ENCODE results near the gene AUTS2.

Gene AUTS2

DNA sequence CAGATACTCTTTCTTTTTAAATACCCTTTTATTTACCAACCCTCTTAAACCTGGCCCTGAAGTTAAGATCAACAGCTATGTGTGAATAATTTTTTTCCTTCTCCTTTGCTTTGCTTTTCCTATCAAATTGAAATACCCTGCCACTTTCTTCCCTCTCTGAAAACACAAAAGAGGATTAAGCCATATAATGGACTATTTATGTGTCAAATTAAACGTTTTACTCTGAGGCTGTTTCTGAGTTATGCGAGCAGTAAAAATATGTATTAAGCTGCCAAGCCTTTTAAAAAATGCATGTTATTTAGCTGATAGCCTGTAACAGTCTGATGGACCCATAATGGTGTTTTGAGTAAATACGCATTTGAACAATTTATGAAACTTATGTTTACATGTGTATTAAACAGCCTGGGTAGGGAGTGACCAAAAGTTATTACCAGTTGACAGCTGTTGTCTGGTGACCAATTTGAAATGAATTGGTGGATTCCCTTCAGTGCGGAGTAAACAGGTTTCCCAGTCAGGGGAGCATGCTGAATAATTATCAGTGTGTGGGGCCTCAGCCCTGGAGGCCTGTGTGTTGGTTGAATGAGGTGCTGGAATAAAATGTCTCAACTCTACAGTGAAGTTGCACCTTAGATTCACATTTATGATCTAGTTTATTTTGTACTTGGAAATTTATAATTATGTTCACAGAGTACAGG, 89.6 kb downstream of the AUTS2 start:
- peaks cover 8 to 31% of the 10 kb centered on the region in 2 donors for H3K4me1 Mint-ChIP-seq

GRCh38 chr7:69690329-69690728, 92.1 kb downstream of the AUTS2 start:
- H3K27ac Mint-ChIP-seq = no peak overlapping the region

More for the DNA sequence above, 89.6 kb downstream of the AUTS2 start:
- Mint-ChIP-seq H3K9me3 (no peaks in the 10 kb centered on the region), H3K36me3 (no peaks in the 10 kb centered on the region), H3K27me3 (no peaks in the 10 kb centered on the region), H3K27ac (no peak overlapping the region), H3K4me3 (no peak overlapping the region)
- DNase-seq (no peak), ATAC-seq (replicated peaks) (no peak)

DNA sequence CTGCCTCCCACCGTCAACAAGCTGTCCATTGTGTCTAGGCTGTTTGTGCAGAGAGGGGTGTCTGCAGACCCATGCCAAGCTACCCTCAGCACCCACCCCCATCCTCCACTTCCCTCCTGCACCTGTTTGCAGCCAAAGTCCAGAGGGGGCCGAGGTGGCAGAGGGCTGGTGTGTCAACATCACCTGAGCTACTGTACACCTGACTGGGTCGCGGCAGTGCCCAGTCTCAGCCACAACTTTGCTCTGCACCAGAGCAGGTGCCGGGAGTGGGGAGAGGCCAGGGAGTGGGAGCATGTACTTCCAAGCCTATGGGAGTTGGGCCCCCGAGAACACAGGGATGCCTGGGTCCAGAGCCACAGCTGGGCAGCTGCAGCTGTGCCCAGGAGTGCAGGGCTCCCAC, 93.1 kb downstream of the AUTS2 start:
- no peaks in the 10 kb centered on the region for H3K27me3 Mint-ChIP-seq
- no peak overlapping the region for H3K27ac Mint-ChIP-seq
- ATAC-seq (replicated peaks) (no peak), DNase-seq (no peak)
- no peaks in the 10 kb centered on the region for H3K9me3 Mint-ChIP-seq
- H3K36me3 Mint-ChIP-seq = no peaks in the 10 kb centered on the region
- no peak overlapping the region for H3K4me3 Mint-ChIP-seq
- peaks cover 13 to 36% of the 10 kb centered on the region in 2 donors for H3K4me1 Mint-ChIP-seq

More at GRCh38 chr7:69690329-69690728, 92.1 kb downstream of the AUTS2 start:
- H3K4me3 Mint-ChIP-seq = no peak overlapping the region
- peaks cover 7 to 34% of the 10 kb centered on the region in 2 donors for H3K4me1 Mint-ChIP-seq
- no peaks in the 10 kb centered on the region for H3K27me3 Mint-ChIP-seq
- no peaks in the 10 kb centered on the region for H3K9me3 Mint-ChIP-seq
- no peaks in the 10 kb centered on the region for H3K36me3 Mint-ChIP-seq
- DNase-seq = no peak
- no peak for ATAC-seq (replicated peaks)

GRCh38 chr7:69691734-69692133, 93.5 kb downstream of the AUTS2 start:
- H3K4me3 Mint-ChIP-seq = no peak overlapping the region
- H3K27ac Mint-ChIP-seq = no peak overlapping the region
- no peaks in the 10 kb centered on the region for H3K36me3 Mint-ChIP-seq

GRCh38 chr7:69692611-69693010, 94.3 kb downstream of the AUTS2 start:
- H3K36me3 Mint-ChIP-seq = no peaks in the 10 kb centered on the region
- DNase-seq (no peak), ATAC-seq (replicated peaks) (no peak)
- peaks cover 21 to 49% of the 10 kb centered on the region in 2 donors for H3K4me1 Mint-ChIP-seq
- no peaks in the 10 kb centered on the region for H3K27me3 Mint-ChIP-seq
- H3K9me3 Mint-ChIP-seq = no peaks in the 10 kb centered on the region
- no peak overlapping the region for H3K27ac Mint-ChIP-seq
- H3K4me3 Mint-ChIP-seq = no peak overlapping the region

More at GRCh38 chr7:69691734-69692133, 93.5 kb downstream of the AUTS2 start:
- ATAC-seq (replicated peaks) (no peak), DNase-seq (no peak)
- H3K9me3 Mint-ChIP-seq = no peaks in the 10 kb centered on the region
- peaks cover 15 to 40% of the 10 kb centered on the region in 2 donors for H3K4me1 Mint-ChIP-seq
- H3K27me3 Mint-ChIP-seq = no peaks in the 10 kb centered on the region

- Mint-ChIP-seq H3K27ac (no peak overlapping the region), H3K4me1 (peaks cover 22 to 53% of the 10 kb centered on the region in 2 donors), H3K4me3 (no peak overlapping the region), H3K27me3 (no peaks in the 10 kb centered on the region), H3K36me3 (no peaks in the 10 kb centered on the region), H3K9me3 (no peaks in the 10 kb centered on the region)
- ATAC-seq (replicated peaks) (no peak), DNase-seq (no peak)
Measured at GRCh38 chr7:69693042-69693441, 94.8 kb downstream of the AUTS2 start.

GRCh38 chr7:69696054-69696591, 97.8 kb downstream of the AUTS2 start:
- ATAC-seq (replicated peaks) (peak; percentile 98), DNase-seq (peak; percentile 49)
- H3K36me3 Mint-ChIP-seq = no peaks in the 10 kb centered on the region
- peaks cover 22 to 60% of the 10 kb centered on the region in 2 donors for H3K4me1 Mint-ChIP-seq
- no peaks in the 10 kb centered on the region for H3K9me3 Mint-ChIP-seq
- H3K27ac Mint-ChIP-seq = no peak overlapping the region
- H3K27me3 Mint-ChIP-seq = no peaks in the 10 kb centered on the region
- peak overlapping the region; percentile 60 to 69 for H3K4me3 Mint-ChIP-seq

DNA sequence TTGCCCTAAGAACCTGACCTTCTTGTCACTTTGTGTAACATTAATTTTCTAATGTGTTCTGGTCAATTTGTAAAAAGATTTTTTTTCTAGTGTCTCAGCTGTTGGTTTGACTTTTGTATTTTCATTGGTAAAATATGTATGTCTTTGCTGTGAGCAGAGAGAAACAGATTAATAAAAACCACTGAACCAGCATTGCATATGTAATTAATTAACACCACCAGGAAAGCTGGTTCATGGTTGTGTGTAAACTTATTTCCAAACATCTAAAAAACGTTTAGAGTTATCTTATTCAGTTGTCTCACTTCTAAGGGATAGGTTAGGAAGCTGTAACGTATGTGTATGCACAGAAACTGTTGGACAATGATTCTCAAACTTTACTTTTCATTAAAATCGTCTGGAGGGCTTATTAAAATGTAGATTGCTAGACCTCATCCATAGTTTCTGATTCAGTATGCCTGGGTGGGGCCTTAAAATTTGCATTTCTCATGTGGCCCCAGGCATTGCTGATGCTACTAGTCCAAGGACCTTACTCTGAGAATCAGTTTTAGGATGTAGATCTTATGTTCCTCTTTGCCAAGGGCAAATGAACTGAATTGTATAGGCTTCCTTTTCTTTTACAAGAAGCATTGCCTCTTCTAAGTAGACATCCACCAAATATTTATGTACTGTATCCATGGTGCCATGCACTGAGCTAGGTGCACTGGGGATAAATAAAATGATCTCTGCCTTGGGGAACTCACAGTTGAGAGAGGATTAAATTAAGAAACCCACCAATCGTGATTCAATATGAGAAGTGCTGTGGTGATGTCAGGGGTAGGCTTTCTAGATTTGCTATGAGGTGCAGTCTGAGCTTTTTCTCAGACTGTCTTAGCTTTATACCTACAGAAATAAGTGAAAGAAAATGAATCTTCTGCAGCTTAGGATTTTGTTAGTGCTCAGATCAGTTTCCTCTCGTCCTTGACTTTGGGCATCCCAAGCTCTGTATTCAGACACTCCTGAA, 98.7 kb downstream of the AUTS2 start:
- Mint-ChIP-seq H3K4me1 (peaks cover 23 to 57% of the 10 kb centered on the region in 2 donors), H3K27ac (no peak overlapping the region)

GRCh38 chr7:69698109-69698825, 100.0 kb downstream of the AUTS2 start:
- no peak overlapping the region for H3K27ac Mint-ChIP-seq
- no peaks in the 10 kb centered on the region for H3K36me3 Mint-ChIP-seq
- H3K9me3 Mint-ChIP-seq = no peaks in the 10 kb centered on the region
- DNase-seq = no peak
- H3K27me3 Mint-ChIP-seq = no peaks in the 10 kb centered on the region
- peaks cover 20 to 50% of the 10 kb centered on the region in 2 donors for H3K4me1 Mint-ChIP-seq
- no peak overlapping the region for H3K4me3 Mint-ChIP-seq
- ATAC-seq (replicated peaks) = no peak

More for the DNA sequence above, 98.7 kb downstream of the AUTS2 start:
- no peaks in the 10 kb centered on the region for H3K27me3 Mint-ChIP-seq
- ATAC-seq (replicated peaks) (no peak), DNase-seq (no peak)
- no peaks in the 10 kb centered on the region for H3K36me3 Mint-ChIP-seq
- no peaks in the 10 kb centered on the region for H3K9me3 Mint-ChIP-seq
- H3K4me3 Mint-ChIP-seq = no peak overlapping the region

GRCh38 chr7:69699931-69700330, 101.7 kb downstream of the AUTS2 start:
- no peaks in the 10 kb centered on the region for H3K27me3 Mint-ChIP-seq
- H3K4me1 Mint-ChIP-seq = peaks cover 20 to 47% of the 10 kb centered on the region in 2 donors
- DNase-seq (no peak), ATAC-seq (replicated peaks) (no peak)
- H3K4me3 Mint-ChIP-seq = no peak overlapping the region
- no peaks in the 10 kb centered on the region for H3K9me3 Mint-ChIP-seq
- no peaks in the 10 kb centered on the region for H3K36me3 Mint-ChIP-seq
- H3K27ac Mint-ChIP-seq = no peak overlapping the region

- ATAC-seq (replicated peaks) = no peak
Measured at GRCh38 chr7:69700331-69700730, 102.1 kb downstream of the AUTS2 start.

DNA sequence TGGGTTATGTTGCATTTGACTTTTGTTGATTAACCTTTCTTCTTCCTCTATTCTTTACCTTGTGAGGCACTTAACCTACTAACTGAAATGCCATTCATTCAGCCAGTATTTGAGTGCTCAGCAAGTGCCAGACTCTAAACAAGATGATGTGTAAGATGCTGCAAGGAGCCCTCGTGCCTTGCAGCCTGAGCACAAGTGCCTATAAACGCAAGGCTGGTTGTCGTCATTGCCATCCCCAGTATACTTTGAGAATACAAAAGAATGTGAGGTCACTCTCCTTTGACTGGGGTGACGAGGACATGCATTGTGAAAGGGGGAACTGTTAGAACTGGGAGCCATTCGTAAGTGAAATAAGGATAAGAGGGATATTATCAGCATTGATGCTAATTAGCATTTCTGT, 103.0 kb downstream of the AUTS2 start:
- DNase-seq (no peak), ATAC-seq (replicated peaks) (no peak)
- no peaks in the 10 kb centered on the region for H3K27me3 Mint-ChIP-seq
- no peak overlapping the region for H3K27ac Mint-ChIP-seq
- H3K36me3 Mint-ChIP-seq = no peaks in the 10 kb centered on the region
- H3K9me3 Mint-ChIP-seq = no peaks in the 10 kb centered on the region
- peaks cover 14 to 39% of the 10 kb centered on the region in 2 donors for H3K4me1 Mint-ChIP-seq
- H3K4me3 Mint-ChIP-seq = no peak overlapping the region

More at GRCh38 chr7:69700331-69700730, 102.1 kb downstream of the AUTS2 start:
- Mint-ChIP-seq H3K36me3 (no peaks in the 10 kb centered on the region), H3K27ac (no peak overlapping the region), H3K9me3 (no peaks in the 10 kb centered on the region), H3K4me3 (no peak overlapping the region), H3K27me3 (no peaks in the 10 kb centered on the region), H3K4me1 (peaks cover 20 to 46% of the 10 kb centered on the region in 2 donors)
- no peak for DNase-seq

- H3K36me3 Mint-ChIP-seq = no peaks in the 10 kb centered on the region
- no peak overlapping the region for H3K4me3 Mint-ChIP-seq
- no peaks in the 10 kb centered on the region for H3K27me3 Mint-ChIP-seq
- DNase-seq (no peak), ATAC-seq (replicated peaks) (no peak)
- peaks cover 9 to 28% of the 10 kb centered on the region in 2 donors for H3K4me1 Mint-ChIP-seq
- H3K27ac Mint-ChIP-seq = no peak overlapping the region
- H3K9me3 Mint-ChIP-seq = no peaks in the 10 kb centered on the region
Measured at GRCh38 chr7:69702357-69702756, 104.1 kb downstream of the AUTS2 start.

- no peak for ATAC-seq (replicated peaks)
- Mint-ChIP-seq H3K4me3 (no peak overlapping the region), H3K9me3 (no peaks in the 10 kb centered on the region), H3K27ac (no peak overlapping the region), H3K4me1 (peaks cover 5 to 21% of the 10 kb centered on the region in 2 donors), H3K27me3 (no peaks in the 10 kb centered on the region), H3K36me3 (no peaks in the 10 kb centered on the region)
- DNase-seq = no peak
Measured at GRCh38 chr7:69703099-69703498, 104.8 kb downstream of the AUTS2 start.
